ENCODE data around the gene CELF2.

GRCh38 chr10:11219431-11219830 lies 201.8 kb downstream of the CELF2 start:
- TF ChIP-seq EZH2 (IDR thresholded peaks at IDR 0.05; ENCODE audit: insufficient read depth, poor library complexity, severe bottlenecking): no peak
- no peak for TF ChIP-seq EZH2phosphoT487 (IDR thresholded peaks at IDR 0.05; ENCODE audit: insufficient read depth, low read depth)

Data from GM23248 (cell line).